HG03460 (cell line): ENCODE data around the gene MRPS2.
"Not testable (repeated sequence)": the region's sequence is repeated elsewhere in the genome, so short reads cannot be mapped to it uniquely, and the experiment has no call there.

Source experiments
- ATAC-seq: cut with Tn5 transposase; IDR thresholded peaks from one replicate; pipeline ENCODE4 v1.9.1; 2021; ENCODE audit not compliant: unreplicated experiment

The MRPS2 gene

GRCh38 chr9:135528842-135529435, 28.5 kb downstream of the MRPS2 start:
- ATAC-seq, result not testable (repeated sequence)

DNA sequence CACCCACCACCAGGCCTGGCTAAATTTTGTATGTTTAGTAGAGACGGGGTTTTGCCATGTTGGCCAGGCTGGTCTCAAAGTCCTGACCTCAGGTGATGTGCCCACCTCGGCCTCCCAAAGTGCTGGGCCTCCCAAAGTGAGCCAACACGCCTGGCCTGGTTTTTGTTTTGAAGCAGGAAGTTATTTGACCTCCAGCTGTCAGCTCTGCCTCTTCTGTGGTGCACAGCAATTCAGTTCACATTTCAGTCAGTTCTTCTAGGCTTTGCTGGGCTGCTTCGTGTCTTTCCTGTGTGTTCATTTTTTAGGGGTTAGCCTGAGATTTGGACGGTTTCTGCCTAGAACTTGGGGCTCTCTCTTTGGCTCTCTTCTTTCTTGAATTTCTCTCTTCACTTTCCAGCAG, 29.7 kb downstream of the MRPS2 start:
- no peak for ATAC-seq

- no peak for ATAC-seq
Measured at GRCh38 chr9:135531096-135531495, 30.6 kb downstream of the MRPS2 start.

DNA sequence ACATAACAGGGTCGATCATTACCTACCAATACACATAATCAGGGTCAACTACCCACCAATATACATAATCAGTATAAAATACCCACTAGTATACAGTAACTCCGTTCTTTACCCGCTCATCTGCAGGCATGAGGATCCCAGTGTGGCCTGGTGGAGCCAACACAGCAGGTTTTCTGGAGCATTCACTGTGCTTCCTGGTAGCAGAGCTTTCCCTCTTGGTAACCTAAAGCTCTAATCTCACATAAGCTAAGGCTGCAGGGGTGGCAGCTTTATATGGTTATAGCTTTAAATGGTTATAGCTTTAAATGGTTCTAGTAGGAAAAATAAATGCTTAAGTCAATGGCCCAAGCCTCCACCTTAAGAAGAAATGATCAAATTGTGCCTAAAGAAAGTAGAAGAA, 32.6 kb downstream of the MRPS2 start:
- no peak for ATAC-seq

DNA sequence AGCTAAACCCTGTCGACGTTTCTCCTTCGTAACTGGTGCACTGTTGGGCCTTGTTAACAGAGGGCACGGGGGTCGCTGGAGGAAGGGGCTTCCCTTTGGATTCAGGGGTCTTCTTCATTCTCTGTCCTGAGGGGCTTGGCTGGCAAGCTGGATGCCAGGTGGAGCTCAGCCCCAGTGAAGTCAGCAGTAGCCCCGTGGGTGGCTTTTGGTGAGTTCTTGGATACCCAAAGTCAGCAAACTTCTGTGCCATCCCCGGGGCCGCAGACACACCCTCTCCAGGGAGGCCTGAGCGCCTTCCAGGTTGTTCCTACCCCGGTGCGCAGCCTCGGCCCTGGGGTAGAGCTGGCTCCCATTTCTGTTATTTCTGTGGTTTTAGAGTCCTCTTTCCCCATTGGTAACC, 33.2 kb downstream of the MRPS2 start:
- no peak for ATAC-seq

- ATAC-seq, result not testable (repeated sequence)
Measured at GRCh38 chr9:135534192-135534711, 33.8 kb downstream of the MRPS2 start.

DNA sequence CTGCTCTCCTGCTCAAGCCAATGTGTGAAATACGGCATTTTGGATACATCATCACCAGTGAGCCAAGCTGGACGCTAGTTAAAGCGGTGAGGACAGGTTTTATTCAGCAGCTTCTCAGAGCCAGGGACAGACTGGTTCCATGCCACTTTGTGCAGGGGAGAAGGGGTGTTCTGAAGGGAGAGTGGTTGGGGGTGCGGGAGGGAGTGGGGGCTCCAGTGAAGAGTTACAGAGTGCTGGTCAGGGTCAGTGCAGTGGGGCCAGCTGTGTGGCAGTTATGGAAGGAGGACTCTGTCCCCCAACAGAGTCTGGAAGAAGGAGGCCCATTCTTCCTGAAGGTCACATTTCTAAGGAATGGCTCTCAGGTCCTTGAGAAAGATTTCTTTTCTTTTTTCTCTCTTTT, 34.3 kb downstream of the MRPS2 start:
- not testable (repeated sequence) for ATAC-seq

DNA sequence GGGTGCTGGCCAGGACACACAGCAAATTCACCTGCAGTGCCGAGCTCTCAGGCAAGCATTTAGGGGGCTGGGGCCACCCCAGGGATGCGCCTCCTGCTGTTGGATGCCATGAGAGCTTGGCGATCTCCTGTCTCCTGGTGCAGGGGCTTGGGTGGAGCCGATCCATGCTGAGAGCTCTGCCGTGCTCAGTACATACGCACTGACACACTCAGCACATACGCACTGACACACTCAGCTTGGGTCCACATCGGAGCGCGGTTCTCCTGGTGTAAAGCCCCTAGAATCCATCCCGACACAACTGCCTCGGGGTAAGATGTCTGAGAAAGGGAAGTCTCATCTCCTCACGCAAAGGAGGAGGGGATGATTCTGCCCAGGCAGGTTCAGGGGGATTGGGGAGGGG, 35.1 kb downstream of the MRPS2 start:
- ATAC-seq, result not testable (repeated sequence)

- ATAC-seq, result no peak
Measured at GRCh38 chr9:135536216-135536615, 35.7 kb downstream of the MRPS2 start.

DNA sequence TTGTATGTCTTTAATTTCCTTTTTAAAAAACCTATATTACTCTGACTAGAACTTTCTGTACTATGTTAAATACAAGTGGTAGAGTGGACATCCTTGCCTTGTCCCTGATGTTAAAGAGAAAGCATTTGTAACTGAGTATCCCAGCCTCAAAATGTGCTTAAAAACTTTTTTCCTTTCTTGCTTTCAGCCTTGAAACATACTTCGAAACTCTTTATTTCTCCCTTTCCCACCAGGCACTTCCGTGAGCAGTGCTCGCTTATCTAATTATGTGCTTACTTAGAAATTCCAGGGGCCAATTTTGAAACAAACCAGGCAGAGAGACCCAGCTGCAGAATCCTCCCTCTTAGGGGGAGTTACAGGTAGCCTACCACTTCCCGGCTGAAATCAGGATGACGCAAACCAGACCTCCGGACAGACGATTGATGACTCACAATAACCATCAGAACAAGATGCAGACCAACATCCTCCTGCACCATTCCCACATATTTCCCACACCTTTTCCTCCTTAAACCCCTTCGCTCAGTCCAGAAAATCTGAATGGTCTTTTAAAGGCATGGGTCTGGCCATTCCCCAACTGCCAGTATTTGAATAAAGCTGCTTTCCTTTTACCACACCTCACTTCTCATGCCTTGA, 42.9 kb downstream of the MRPS2 start:
- not testable (repeated sequence) for ATAC-seq

DNA sequence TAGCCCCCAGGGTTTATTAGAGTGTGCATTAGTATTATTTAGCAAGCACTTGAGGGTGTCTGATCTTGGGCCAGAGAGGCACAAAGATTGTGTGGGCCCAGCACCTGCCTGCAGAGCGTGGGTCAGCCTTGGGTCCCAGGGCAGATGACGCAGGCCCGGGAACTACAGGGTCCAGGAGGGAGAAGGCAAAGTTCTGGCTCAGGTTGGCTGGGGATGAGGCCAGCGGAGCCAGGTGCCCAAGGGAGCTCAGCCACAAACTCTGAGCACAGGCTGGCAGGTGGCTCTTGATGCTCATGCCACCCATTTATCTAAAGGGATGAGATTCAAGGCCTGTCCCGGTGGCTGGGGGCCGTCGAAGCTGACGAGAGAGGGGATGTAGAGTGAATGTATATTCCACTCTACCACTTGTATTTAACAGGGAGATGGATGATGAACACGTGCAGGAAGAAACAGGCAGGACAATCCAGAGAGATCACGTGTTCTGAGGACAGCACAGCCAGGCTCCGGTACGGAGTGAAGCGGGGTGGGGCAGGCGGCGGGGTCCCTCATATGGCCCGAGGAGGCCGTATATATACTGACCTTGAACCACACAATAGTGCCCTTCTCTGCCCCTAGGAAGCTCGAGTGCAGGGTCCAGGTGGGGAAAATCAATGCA, 44.6 kb downstream of the MRPS2 start:
- no peak for ATAC-seq

DNA sequence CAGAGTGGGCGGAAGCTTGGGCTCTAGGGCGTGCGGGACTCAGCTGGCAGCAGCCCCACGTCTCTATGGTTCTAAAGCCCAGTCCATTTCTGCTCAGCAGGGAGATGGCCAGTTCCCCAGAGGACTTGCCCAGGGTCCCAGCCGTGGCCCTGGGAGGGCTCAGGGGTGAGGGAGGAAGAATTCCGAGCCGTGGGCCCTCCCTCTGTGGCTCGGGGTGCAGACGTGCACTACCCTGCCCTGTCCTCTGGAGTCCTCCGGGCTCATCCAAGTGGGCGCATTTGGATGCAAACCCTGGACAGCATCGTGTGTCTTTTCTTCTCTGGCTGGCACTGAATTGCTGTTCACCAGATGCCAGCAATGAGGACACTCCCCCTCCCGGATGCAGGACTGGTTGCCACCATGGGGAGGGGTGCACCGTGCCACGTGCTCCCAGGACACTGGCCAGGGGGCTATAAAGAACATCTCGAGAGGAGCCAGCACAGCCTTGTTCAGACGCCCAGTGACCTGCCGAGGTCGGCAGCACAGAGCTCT, 45.2 kb downstream of the MRPS2 start, which contains the start of gene OBP2A:
OBP2A (plus strand) TSS at position 481 of the 531 bp plus-strand sequence. CDS start 55 bp downstream, outside the sequence.
- not testable (repeated sequence) for ATAC-seq

DNA sequence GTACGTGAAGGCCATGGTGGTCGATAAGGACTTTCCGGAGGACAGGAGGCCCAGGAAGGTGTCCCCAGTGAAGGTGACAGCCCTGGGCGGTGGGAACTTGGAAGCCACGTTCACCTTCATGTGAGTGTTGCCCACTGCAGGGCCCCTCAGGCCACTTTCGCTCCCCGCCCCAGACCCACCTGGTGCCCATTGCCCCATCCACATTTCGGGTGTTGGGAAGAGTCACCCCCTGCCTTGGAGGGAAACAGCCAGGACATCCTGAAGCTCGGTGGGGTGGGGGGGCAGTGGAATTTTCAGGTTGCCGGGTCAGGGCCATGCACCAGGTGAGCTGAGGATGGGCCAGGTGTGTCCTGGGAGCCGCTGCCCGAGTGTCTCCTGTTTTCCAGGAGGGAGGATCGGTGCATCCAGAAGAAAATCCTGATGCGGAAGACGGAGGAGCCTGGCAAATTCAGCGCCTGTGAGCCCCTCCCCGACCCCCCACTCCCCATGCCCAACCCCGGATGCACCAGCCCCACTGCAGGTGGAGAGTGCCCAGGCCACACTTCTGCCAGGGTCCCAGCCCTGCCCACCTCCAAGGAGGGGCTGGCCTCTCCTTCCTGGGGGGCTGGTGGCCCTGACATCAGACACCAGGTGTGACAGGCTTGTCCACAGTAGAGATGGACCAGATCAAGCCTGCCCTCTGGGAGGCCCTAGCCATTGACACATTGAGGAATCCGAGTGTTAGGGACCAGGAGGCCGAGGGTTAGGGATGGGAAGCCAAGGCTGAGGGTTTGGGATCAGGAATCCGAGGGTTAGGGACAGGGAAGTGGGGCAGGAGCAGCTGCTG, 46.5 kb downstream of the MRPS2 start:
- ATAC-seq, result not testable (repeated sequence)

GRCh38 chr9:135547756-135548736, 47.6 kb downstream of the MRPS2 start:
- no peak for ATAC-seq

DNA sequence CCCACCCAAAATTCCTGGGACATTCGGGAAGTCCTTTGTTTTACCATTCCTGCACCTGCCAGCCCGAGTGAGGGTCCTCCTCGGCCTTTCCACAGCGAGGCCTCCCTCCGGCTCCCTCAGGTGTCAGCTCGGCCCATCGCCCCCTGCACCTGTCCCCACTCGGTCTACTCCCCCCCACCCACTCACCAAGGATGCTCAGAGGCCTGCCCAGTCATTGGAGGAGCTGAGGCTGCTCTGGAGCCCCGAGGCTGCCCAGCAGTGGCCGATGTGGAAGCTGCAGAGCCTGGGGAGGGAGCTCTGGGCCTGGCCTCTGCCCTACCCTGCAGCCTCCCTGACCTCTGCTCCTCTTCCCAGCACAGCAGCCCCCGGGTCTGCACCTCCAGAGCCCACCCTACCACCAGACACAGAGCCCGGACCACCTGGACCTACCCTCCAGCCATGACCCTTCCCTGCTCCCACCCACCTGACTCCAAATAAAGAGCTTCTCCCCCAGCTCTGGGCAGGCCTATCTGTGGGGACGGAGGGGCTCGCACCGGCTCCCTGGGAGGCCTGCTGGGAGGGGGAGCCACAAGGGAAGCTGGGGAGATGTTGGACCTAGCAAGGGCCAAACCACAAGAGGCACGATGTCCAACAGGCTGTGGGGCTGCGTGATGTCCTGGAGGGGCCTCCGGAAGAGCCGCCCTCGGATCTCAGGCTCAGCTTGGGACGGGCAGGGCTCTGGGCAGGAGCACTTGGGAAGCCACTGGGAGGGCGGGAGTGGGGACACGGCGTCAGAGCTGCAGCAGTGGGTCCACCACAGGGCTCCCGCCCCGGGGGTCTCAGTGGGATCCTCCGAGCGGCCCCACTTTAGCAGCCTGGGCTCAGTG, 49.2 kb downstream of the MRPS2 start:
- not testable (repeated sequence) for ATAC-seq

DNA sequence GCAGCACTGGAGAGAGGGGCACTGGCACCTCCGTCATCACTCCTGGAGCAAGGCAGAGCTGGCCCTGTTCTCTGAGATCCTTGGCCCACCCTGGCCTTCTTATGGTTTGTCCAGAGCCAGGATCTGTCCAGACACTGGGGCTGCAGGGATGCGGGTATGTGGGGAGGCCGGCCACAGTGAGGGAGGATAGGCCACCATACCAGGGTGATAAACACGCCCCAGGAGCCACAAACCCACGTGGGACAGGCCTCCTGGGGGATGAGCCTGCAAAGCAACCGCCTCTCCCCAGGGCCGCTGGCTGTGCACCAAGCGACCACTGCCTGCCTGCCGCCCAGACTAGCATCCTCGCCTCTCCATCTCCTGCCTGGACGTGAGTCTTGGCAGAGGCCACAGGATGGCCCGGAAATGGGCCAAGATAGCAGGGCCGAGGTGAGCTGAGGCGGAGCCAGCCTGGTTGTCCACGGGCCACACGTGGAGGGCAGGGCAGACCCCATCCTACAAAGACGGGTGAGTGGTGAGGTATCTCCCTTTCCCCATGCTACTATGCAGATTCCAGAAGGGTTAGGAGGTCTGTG, 49.9 kb downstream of the MRPS2 start:
- ATAC-seq, result no peak

GRCh38 chr9:135551031-135551430, 50.5 kb downstream of the MRPS2 start:
- no peak for ATAC-seq

GRCh38 chr9:135551456-135551855, 51.0 kb downstream of the MRPS2 start:
- ATAC-seq, result no peak
